Measurements from ENCODE around the gene IPO8.
A peak's percentile ranks its signal among the peaks of the same experiment; 100 is the strongest.

Gene IPO8

GRCh38 chr12:30695199-30696102, at the start of gene IPO8:
Gene IPO8 (minus strand): TSS chr12:30695869. CDS start chr12:30695647, 222 bp downstream.
- H3K4me3 ChIP-seq (ENCODE audit: low read depth, low read length): peak within 1 kb of the TSS; percentile 60
- DNase-seq (ENCODE audit: low read depth): peak; percentile 72
- TF ChIP-seq, protein P1, sequence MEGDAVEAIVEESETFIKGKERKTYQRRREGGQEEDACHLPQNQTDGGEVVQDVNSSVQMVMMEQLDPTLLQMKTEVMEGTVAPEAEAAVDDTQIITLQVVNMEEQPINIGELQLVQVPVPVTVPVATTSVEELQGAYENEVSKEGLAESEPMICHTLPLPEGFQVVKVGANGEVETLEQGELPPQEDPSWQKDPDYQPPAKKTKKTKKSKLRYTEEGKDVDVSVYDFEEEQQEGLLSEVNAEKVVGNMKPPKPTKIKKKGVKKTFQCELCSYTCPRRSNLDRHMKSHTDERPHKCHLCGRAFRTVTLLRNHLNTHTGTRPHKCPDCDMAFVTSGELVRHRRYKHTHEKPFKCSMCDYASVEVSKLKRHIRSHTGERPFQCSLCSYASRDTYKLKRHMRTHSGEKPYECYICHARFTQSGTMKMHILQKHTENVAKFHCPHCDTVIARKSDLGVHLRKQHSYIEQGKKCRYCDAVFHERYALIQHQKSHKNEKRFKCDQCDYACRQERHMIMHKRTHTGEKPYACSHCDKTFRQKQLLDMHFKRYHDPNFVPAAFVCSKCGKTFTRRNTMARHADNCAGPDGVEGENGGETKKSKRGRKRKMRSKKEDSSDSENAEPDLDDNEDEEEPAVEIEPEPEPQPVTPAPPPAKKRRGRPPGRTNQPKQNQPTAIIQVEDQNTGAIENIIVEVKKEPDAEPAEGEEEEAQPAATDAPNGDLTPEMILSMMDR (IDR thresholded peaks at IDR 0.05; ENCODE audit: low read depth, low read length, missing control alignments): peak; percentile 59

DNA sequence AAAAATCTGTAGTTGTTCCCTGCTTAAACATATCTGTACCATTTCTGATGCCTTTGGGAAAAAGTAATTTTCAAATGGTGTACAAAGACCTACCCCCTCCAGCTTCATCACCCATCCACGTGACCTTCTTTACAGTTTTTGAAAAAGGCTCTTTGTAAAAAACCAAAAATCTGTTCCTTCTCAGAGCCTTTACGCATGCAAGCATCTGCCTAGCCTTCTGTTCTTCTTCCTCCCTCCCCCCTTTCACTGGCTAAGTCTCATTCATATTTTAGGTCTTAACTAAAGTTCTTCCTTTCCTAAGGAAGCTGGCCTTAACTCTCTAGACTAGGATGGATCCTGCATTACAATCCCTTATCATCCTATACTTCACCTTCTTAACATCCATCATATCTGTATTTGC, 48.7 kb upstream of the IPO8 start:
- DNase-seq (ENCODE audit: low read depth): no peak
- H3K4me3 ChIP-seq (ENCODE audit: low read depth, low read length): no peak overlapping the region
- TF ChIP-seq, protein P1 (IDR thresholded peaks at IDR 0.05; ENCODE audit: low read depth, low read length, missing control alignments): no peak

- no peak for DNase-seq (ENCODE audit: low read depth)
- no peak overlapping the region for H3K4me3 ChIP-seq (ENCODE audit: low read depth, low read length)
- TF ChIP-seq, protein P1 (IDR thresholded peaks at IDR 0.05; ENCODE audit: low read depth, low read length, missing control alignments): no peak
Measured at GRCh38 chr12:30740274-30740673, 44.6 kb upstream of the IPO8 start.

DNA sequence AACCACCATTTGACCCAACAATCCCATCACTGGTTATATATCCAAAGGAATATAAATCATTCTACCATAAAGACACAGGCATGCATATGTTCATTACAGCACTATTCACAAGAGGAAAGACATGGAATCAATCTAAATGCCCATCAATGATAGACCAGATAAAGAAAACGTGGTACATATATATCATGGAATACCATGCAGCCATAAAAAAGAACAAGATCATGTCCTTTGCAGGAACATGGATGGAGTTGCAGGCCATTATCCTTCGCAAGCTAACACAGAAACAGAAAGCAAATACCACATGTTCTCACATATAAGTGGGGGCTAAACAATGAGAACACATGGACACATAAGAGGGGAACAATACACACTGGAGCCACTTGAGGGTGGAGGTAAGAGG, 43.4 kb upstream of the IPO8 start:
- TF ChIP-seq, protein P1 (IDR thresholded peaks at IDR 0.05; ENCODE audit: low read depth, low read length, missing control alignments): no peak
- H3K4me3 ChIP-seq (ENCODE audit: low read depth, low read length): no peak overlapping the region
- DNase-seq (ENCODE audit: low read depth): no peak

DNA sequence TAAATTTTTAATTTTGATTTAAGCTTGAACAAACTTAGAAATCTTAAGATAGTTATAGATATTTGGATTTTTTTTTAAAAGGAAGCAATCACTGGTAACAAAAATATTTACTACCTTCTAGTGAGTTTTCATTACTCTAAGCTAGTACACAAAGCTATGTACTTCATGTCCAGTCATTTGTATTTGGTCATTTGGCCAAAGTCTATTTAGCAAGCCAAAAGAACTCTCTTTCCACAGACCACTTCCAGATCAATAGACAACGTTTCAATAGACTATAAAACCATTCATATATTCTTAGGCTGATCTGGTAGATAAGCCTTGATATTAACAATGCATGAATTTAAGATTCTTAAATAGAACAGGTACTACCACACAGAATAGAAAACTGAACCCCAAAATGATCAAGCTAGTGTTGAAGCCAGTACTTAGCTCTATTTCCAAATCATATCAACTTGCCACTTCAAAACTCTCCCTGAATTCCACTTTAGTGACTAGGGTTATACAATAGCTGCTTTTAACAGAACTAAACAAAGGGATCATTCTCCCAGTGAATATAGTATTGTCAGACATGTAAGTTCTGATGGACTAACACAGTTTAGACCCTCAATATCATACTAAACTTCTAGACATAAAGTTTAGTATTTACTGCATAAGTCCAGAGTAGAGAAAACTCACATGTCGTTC, 37.4 kb upstream of the IPO8 start:
- DNase-seq (ENCODE audit: low read depth): no peak
- no peak overlapping the region for H3K4me3 ChIP-seq (ENCODE audit: low read depth, low read length)
- TF ChIP-seq, protein P1 (IDR thresholded peaks at IDR 0.05; ENCODE audit: low read depth, low read length, missing control alignments): no peak

DNA sequence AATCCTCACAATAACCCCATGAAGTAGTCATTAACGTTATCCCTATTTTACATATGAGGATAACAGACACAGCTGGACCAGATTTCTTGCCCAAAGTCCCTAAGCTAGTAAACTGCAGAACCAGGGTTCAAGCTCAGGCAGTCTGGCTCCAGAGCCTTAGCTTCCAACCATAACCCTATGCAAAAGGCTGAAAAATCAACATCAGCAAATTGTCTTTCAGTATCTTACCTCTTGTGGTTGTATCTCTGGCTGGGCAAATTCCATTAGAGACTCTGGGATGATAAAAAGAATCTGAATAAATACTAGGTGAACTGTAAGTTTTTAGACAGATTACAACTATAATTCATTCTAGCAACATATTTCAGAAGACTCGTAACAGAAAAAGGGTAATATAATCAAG, 34.3 kb upstream of the IPO8 start:
- TF ChIP-seq, protein P1 (IDR thresholded peaks at IDR 0.05; ENCODE audit: low read depth, low read length, missing control alignments): no peak
- no peak for DNase-seq (ENCODE audit: low read depth)
- H3K4me3 ChIP-seq (ENCODE audit: low read depth, low read length): no peak overlapping the region

Data from GM12864 (cell line).